ENCODE data around the gene EVI5L. TPM values are rescaled to one million over a fixed set of nuclear protein-coding genes. Genes with fewer than 3 reads are reported as not detected.
A peak's percentile ranks its signal among the peaks of the same experiment; 100 is the strongest.

Gene EVI5L
- polyA plus RNA-seq, 1 experiment: 11.7 TPM

GRCh38 chr19:7867092-7867844 lies 37.2 kb downstream of the EVI5L start:
- no peak for DNase-seq (ENCODE audit: low read depth)
- TF ChIP-seq CTCF (IDR thresholded peaks at IDR 0.05; ENCODE audit: insufficient read depth, low read depth, low read length): no peak
- ChIA-PET POLR2A (no interaction called here), CTCF (interaction anchor here (2.1 kb wide), 1 partner anchor 27 kb away, joined by 8 read pairs; no protein-coding TSS in a partner anchor)
- H3K4me3 ChIP-seq (ENCODE audit: low read depth, low read length): no peak overlapping the region
- 0 out of 2 replicates have a peak, but pooled peaks cover 2% of the 10 kb centered on the region for H3K27me3 ChIP-seq (ENCODE audit: control insufficient read depth, insufficient read depth, low read length)
- no peaks in the 10 kb centered on the region; the same call in 1 of the 2 replicates for H3K36me3 ChIP-seq (ENCODE audit: control insufficient read depth, insufficient read depth, low read length)

- H3K4me3 ChIP-seq (ENCODE audit: low read depth, low read length): no peak overlapping the region; the same call in 1 of the 2 replicates
- no peak for TF ChIP-seq CTCF (IDR thresholded peaks at IDR 0.05; ENCODE audit: insufficient read depth, low read depth, low read length)
- H3K36me3 ChIP-seq (ENCODE audit: control insufficient read depth, insufficient read depth, low read length): no peaks in the 10 kb centered on the region; the same call in 1 of the 2 replicates
- DNase-seq (ENCODE audit: low read depth): no peak
- ChIA-PET CTCF (interaction anchor here (0.6 to 2.2 kb wide), 22 partner anchors 9 to 543 kb away, joined by 3 to 24 read pairs (median 6); partner anchors contain the start of gene SNAPC2), POLR2A (interaction anchor here (1.3 kb wide), 1 partner anchor 75 kb away, joined by 3 read pairs; the partner anchor contains the start of gene TIMM44)
- H3K27me3 ChIP-seq (ENCODE audit: control insufficient read depth, insufficient read depth, low read length): peaks cover 7% of the 10 kb centered on the region; the same call in 1 of the 2 replicates
Measured at GRCh38 chr19:7868326-7868670, 38.3 kb downstream of the EVI5L start.

GRCh38 chr19:7868671-7869452 lies 38.8 kb downstream of the EVI5L start:
- DNase-seq (ENCODE audit: low read depth): no peak
- ChIA-PET POLR2A (interaction anchor here (1.1 to 1.3 kb wide), 3 partner anchors 19 to 75 kb away, joined by 3 to 4 read pairs (median 3); partner anchors contain the start of genes LRRC8E, MAP2K7 and TIMM44), CTCF (interaction anchor here (0.6 to 2.2 kb wide), 28 partner anchors 9 to 1774 kb away, joined by 3 to 24 read pairs (median 5); partner anchors contain the start of gene SNAPC2)

GRCh38 chr19:7869453-7869909 lies 39.5 kb downstream of the EVI5L start:
- ChIA-PET POLR2A (interaction anchor here (1.1 to 1.3 kb wide), 3 partner anchors 19 to 74 kb away, joined by 3 to 4 read pairs (median 3); partner anchors contain the start of genes LRRC8E, MAP2K7 and TIMM44), CTCF (interaction anchor here (0.6 to 2.2 kb wide), 25 partner anchors 8 to 1773 kb away, joined by 3 to 24 read pairs (median 5); partner anchors contain the start of gene SNAPC2)
- Histone ChIP-seq H3K4me3 (ENCODE audit: low read depth, low read length) (peak overlapping the region; percentile 51), H3K36me3 (ENCODE audit: control insufficient read depth, insufficient read depth, low read length) (no peaks in the 10 kb centered on the region), H3K27me3 (ENCODE audit: control insufficient read depth, insufficient read depth, low read length) (peaks cover 14% of the 10 kb centered on the region)
- DNase-seq (ENCODE audit: low read depth): no peak
- TF ChIP-seq CTCF (IDR thresholded peaks at IDR 0.05; ENCODE audit: insufficient read depth, low read depth, low read length): peak; percentile 0; the same call in 1 of the 2 replicates

More at GRCh38 chr19:7868671-7869452, 38.8 kb downstream of the EVI5L start:
- Histone ChIP-seq H3K36me3 (ENCODE audit: control insufficient read depth, insufficient read depth, low read length) (no peaks in the 10 kb centered on the region; the same call in 1 of the 2 replicates), H3K4me3 (ENCODE audit: low read depth, low read length) (peak overlapping the region; percentile 51), H3K27me3 (ENCODE audit: control insufficient read depth, insufficient read depth, low read length) (peaks cover 10% of the 10 kb centered on the region)
- 0 out of 2 replicates have a peak, but pooled peaks have one; percentile 11 for TF ChIP-seq CTCF (IDR thresholded peaks at IDR 0.05; ENCODE audit: insufficient read depth, low read depth, low read length)

Data from BJ (cell line).